Mesodermal cell (in vitro differentiated cells): ENCODE data around the gene CSTPP1.
"Not testable (repeated sequence)": the region's sequence is repeated elsewhere in the genome, so short reads cannot be mapped to it uniquely, and the experiment has no call there.

Source experiments
- H3K27ac ChIP-seq: 2 replicates; pipeline ENCODE4 v1.7.0; 2013; ENCODE audit warnings: mild to moderate bottlenecking, low read depth, low read length, moderate library complexity; ENCODE audit not compliant: severe bottlenecking
- H3K36me3 ChIP-seq: 2 replicates; pipeline ENCODE4 v1.7.1; 2013; ENCODE audit warnings: mild to moderate bottlenecking, low read length, moderate library complexity; ENCODE audit not compliant: control insufficient read depth, insufficient read depth
- H3K4me1 ChIP-seq: one replicate; pipeline ENCODE4 v1.7.1; 2013; ENCODE audit warnings: mild to moderate bottlenecking, low read length; ENCODE audit not compliant: insufficient read depth, control insufficient read depth, poor library complexity, severe bottlenecking
- H3K4me3 ChIP-seq: 2 replicates; pipeline ENCODE4 v1.7.0; 2013; ENCODE audit warnings: low read length, control low read depth, mild to moderate bottlenecking; ENCODE audit not compliant: insufficient read depth, poor library complexity, severe bottlenecking; ENCODE audit errors: extremely low read depth
- H3K9me3 ChIP-seq: 2 replicates; pipeline ENCODE4 v1.7.1; 2013; ENCODE audit warnings: mild to moderate bottlenecking, low read length, moderate library complexity; ENCODE audit not compliant: control insufficient read depth
- WGBS, 2 experiments: methylation state at CpG; one replicate each; pipeline ENCODE4 v1.1.5; 2013; ENCODE audit warnings: missing lambda C conversion rate in 2 of 2; ENCODE audit not compliant: insufficient coverage in 2 of 2; 5-methylcytosine and 5-hydroxymethylcytosine counted together

CSTPP1 gene

GRCh38 chr11:47109051-47109726, 172.6 kb downstream of the CSTPP1 start:
- WGBS, 2 experiments: 86 to 90% methylated on average over 4 to 5 of the region's 6 CpGs
- Histone ChIP-seq H3K4me1 (peaks cover 14% of the 10 kb centered on the region), H3K27ac (peak overlapping the region; percentile 53), H3K9me3 (no peaks in the 10 kb centered on the region), H3K36me3 (no peaks in the 10 kb centered on the region), H3K4me3 (no peak overlapping the region)

- H3K36me3 ChIP-seq: no peaks in the 10 kb centered on the region
- H3K27ac ChIP-seq: peak overlapping the region; percentile 53
- WGBS, 2 experiments: 100% methylated on average over 3 of the region's 3 CpGs
- no peak overlapping the region for H3K4me3 ChIP-seq
- no peaks in the 10 kb centered on the region for H3K9me3 ChIP-seq
- peaks cover 8% of the 10 kb centered on the region for H3K4me1 ChIP-seq
These were observed 173.2 kb downstream of the CSTPP1 start for GRCh38 chr11:47109727-47110246.

GRCh38 chr11:47111318-47111804, 174.8 kb downstream of the CSTPP1 start:
- H3K27ac ChIP-seq: no peak overlapping the region
- H3K9me3 ChIP-seq: no peaks in the 10 kb centered on the region
- H3K4me3 ChIP-seq: no peak overlapping the region
- WGBS, 2 experiments: 87 to 95% methylated on average over 7 to 8 of the region's 8 CpGs
- H3K4me1 ChIP-seq: peaks cover 6% of the 10 kb centered on the region
- H3K36me3 ChIP-seq: no peaks in the 10 kb centered on the region

GRCh38 chr11:47112941-47113340, 176.4 kb downstream of the CSTPP1 start:
- H3K4me3 ChIP-seq, H3K4me1 ChIP-seq, H3K27ac ChIP-seq, H3K36me3 ChIP-seq, H3K9me3 ChIP-seq: not testable (repeated sequence)
- WGBS, 2 experiments: 60% methylated on average over 1 of the region's 4 CpGs; no CpG with 5 or more reads in 1 of the 2 experiments

- H3K9me3 ChIP-seq, H3K4me3 ChIP-seq, H3K27ac ChIP-seq, H3K4me1 ChIP-seq, H3K36me3 ChIP-seq: not testable (repeated sequence)
- WGBS, 2 experiments: 91 to 92% methylated on average over 11 to 14 of the region's 20 CpGs
These were observed 182.6 kb downstream of the CSTPP1 start for GRCh38 chr11:47118958-47119688.

GRCh38 chr11:47121056-47121455, 184.5 kb downstream of the CSTPP1 start:
- H3K27ac ChIP-seq: no peak overlapping the region
- no peaks in the 10 kb centered on the region for H3K9me3 ChIP-seq
- no peak overlapping the region for H3K4me3 ChIP-seq
- 95% methylated on average over 2 of the region's 2 CpGs; no CpG with 5 or more reads in 1 of the 2 experiments for WGBS, 2 experiments
- no peaks in the 10 kb centered on the region for H3K36me3 ChIP-seq
- no peaks in the 10 kb centered on the region for H3K4me1 ChIP-seq

- WGBS, 2 experiments: 60% methylated on average over 1 of the region's 2 CpGs; no CpG with 5 or more reads in 1 of the 2 experiments
- Histone ChIP-seq H3K9me3 (no peaks in the 10 kb centered on the region), H3K36me3 (no peaks in the 10 kb centered on the region), H3K4me1 (no peaks in the 10 kb centered on the region), H3K27ac (no peak overlapping the region), H3K4me3 (no peak overlapping the region)
These were observed 185.2 kb downstream of the CSTPP1 start for GRCh38 chr11:47121731-47122130.

GRCh38 chr11:47123094-47123493, 186.5 kb downstream of the CSTPP1 start:
- Histone ChIP-seq H3K27ac (no peak overlapping the region), H3K4me1 (no peaks in the 10 kb centered on the region), H3K36me3 (no peaks in the 10 kb centered on the region), H3K9me3 (no peaks in the 10 kb centered on the region), H3K4me3 (no peak overlapping the region)
- 83 to 100% methylated on average over 2 of the region's 2 CpGs for WGBS, 2 experiments

GRCh38 chr11:47124675-47125074, 188.1 kb downstream of the CSTPP1 start:
- Histone ChIP-seq H3K4me1 (no peaks in the 10 kb centered on the region), H3K27ac (no peak overlapping the region), H3K36me3 (no peaks in the 10 kb centered on the region), H3K4me3 (no peak overlapping the region), H3K9me3 (no peaks in the 10 kb centered on the region)
- WGBS, 2 experiments: 100% methylated on average over 1 of the region's 1 CpG; no CpG with 5 or more reads in 1 of the 2 experiments

- no peaks in the 10 kb centered on the region for H3K4me1 ChIP-seq
- H3K9me3 ChIP-seq: no peaks in the 10 kb centered on the region
- no peak overlapping the region for H3K4me3 ChIP-seq
- no peak overlapping the region for H3K27ac ChIP-seq
- WGBS, 2 experiments: 91 to 95% methylated on average over 4 of the region's 7 CpGs
- no peaks in the 10 kb centered on the region for H3K36me3 ChIP-seq
These were observed 188.5 kb downstream of the CSTPP1 start for GRCh38 chr11:47125083-47125482.
